H1 (cell line): ENCODE results near the gene SNX3. TPM values are rescaled to one million over a fixed set of nuclear protein-coding genes. Genes with fewer than 3 reads are reported as not detected.

Source experiments
- CTCF ChIA-PET: fragments of 300-600 bp; sonication (Branson Sonifier 250); formaldehyde crosslinking; loops from one replicate; lab custom pipeline; 2021; ENCODE audit not compliant: partially characterized antibody; lab: Charles Lee
- POLR2A ChIA-PET: fragments of 300-600 bp; sonication (Branson Sonifier 250); formaldehyde crosslinking; loops from one replicate; lab custom pipeline; 2021; ENCODE audit warnings: inconsistent platforms; ENCODE audit not compliant: partially characterized antibody; lab: Charles Lee
- DNase-seq, 2 experiments: peaks; one replicate each; pipeline versions ENCODE4 v3.0.0 to v3.0.0-alpha.2; 2010 to 2022; ENCODE audit warnings: low spot score in 2 of 2, low read depth in 1 of 2, mixed read lengths in 1 of 2
- FAIRE-seq: peaks from 2 replicates; lab custom pipeline; 2011; peaks lifted over from hg19 to GRCh38; lab: Jason Lieb, UNC
- H2AFZ ChIP-seq: 2 replicates; pipeline ENCODE4 v1.8.1; 2012; ENCODE audit warnings: low read length, inconsistent platforms
- H2AK5ac ChIP-seq: 2 replicates; pipeline ENCODE4 v1.6.1; 2013; ENCODE audit warnings: low read depth, low read length
- H2BK120ac ChIP-seq: replicated peaks from 2 replicates; pipeline ENCODE3; 2013; ENCODE audit warnings: low read depth, low read length, inconsistent platforms
- H2BK12ac ChIP-seq: 2 replicates; pipeline ENCODE4 v1.6.1; 2013; ENCODE audit warnings: low read depth, low read length
- H2BK15ac ChIP-seq: 2 replicates; pipeline ENCODE4 v1.6.1; 2013; ENCODE audit warnings: low read length
- H2BK20ac ChIP-seq: 2 replicates; pipeline ENCODE4 v1.6.1; 2013; ENCODE audit warnings: low read length
- H2BK5ac ChIP-seq: 2 replicates; pipeline ENCODE4 v1.6.1; 2013; ENCODE audit warnings: low read depth, low read length
- H3K14ac ChIP-seq: 2 replicates; pipeline ENCODE4 v1.6.1; 2013; ENCODE audit warnings: inconsistent platforms; ENCODE audit not compliant: insufficient read length
- H3K18ac ChIP-seq: 2 replicates; pipeline ENCODE4 v1.6.1; 2013; ENCODE audit warnings: low read length; ENCODE audit errors: extremely low read depth
- H3K23ac ChIP-seq: 2 replicates; pipeline ENCODE4 v1.6.1; 2013; ENCODE audit warnings: inconsistent platforms; ENCODE audit not compliant: insufficient read length
- H3K23me2 ChIP-seq: 2 replicates; pipeline ENCODE4 v1.6.1; 2013; ENCODE audit warnings: low read depth, low read length
- H3K27ac ChIP-seq: 2 replicates; pipeline ENCODE4 v1.6.1; 2011; ENCODE audit warnings: low read depth, low read length, inconsistent platforms
- H3K27me3 ChIP-seq, 4 experiments: replicated peaks in 1 of 4; 1 replicate in 1 of 4; 2 replicates in 3 of 4; pipeline versions ENCODE4 v1.6.1 to v1.8.1; 2011 to 2013; ENCODE audit warnings: low read length in 3 of 4, mild to moderate bottlenecking in 3 of 4, inconsistent platforms in 2 of 4, mixed read lengths in 2 of 4, moderate library complexity in 1 of 4; ENCODE audit not compliant: control insufficient read depth in 3 of 4, insufficient read depth in 3 of 4; ENCODE audit errors: extremely low read depth in 1 of 4
- H3K36me3 ChIP-seq, 4 experiments: 2 replicates each; pipeline versions ENCODE4 v1.6.1 to v1.8.1; 2011 to 2013; ENCODE audit warnings: mild to moderate bottlenecking in 4 of 4, low read length in 3 of 4, moderate library complexity in 2 of 4, control low read depth in 1 of 4, inconsistent platforms in 1 of 4; ENCODE audit not compliant: insufficient read depth in 4 of 4, control insufficient read depth in 2 of 4
- H3K4ac ChIP-seq: replicated peaks from 2 replicates; pipeline ENCODE3; 2013; ENCODE audit warnings: low read length, low read depth, mixed read lengths, inconsistent platforms; ENCODE audit not compliant: insufficient read length
- H3K4me1 ChIP-seq, 4 experiments: replicated peaks in 1 of 4; 1 replicate in 1 of 4; 2 replicates in 3 of 4; pipeline versions ENCODE4 v1.6.1 to v1.8.1; 2011 to 2013; ENCODE audit warnings: low read length in 3 of 4, inconsistent platforms in 2 of 4, mixed read lengths in 1 of 4; ENCODE audit not compliant: insufficient read depth in 4 of 4, control insufficient read depth in 3 of 4
- H3K4me2 ChIP-seq, 2 experiments: 2 replicates each; pipeline versions ENCODE4 v1.6.1 to v1.8.1; 2011 to 2013; ENCODE audit warnings: low read depth in 2 of 2, low read length in 2 of 2, control low read depth in 1 of 2, inconsistent platforms in 1 of 2, mild to moderate bottlenecking in 1 of 2; ENCODE audit not compliant: insufficient read depth in 1 of 2
- H3K4me3 ChIP-seq, 4 experiments: fragments of 200-600, 300-600 bp in 1 of 4; sonication (generic), shearing (Covaris generic), sonication (Bioruptor Twin) in 1 of 4; 2 replicates each; pipeline versions ENCODE4 v1.5.1 to v1.8.1; 2011 to 2016; ENCODE audit warnings: low read length in 4 of 4, low read depth in 3 of 4, control low read depth in 2 of 4, inconsistent platforms in 2 of 4, mild to moderate bottlenecking in 2 of 4, mixed read lengths in 1 of 4, moderate library complexity in 1 of 4; ENCODE audit not compliant: insufficient read depth in 2 of 4; ENCODE audit errors: extremely low read depth in 1 of 4
- H3K56ac ChIP-seq: replicated peaks from 2 replicates; pipeline ENCODE3; 2013; ENCODE audit warnings: low read depth, mild to moderate bottlenecking, mixed read lengths, low read length, inconsistent platforms; ENCODE audit not compliant: insufficient read length
- H3K79me1 ChIP-seq: 2 replicates; pipeline ENCODE4 v1.6.1; 2013; ENCODE audit warnings: low read depth, low read length, control low read depth
- H3K79me2 ChIP-seq, 2 experiments: 2 replicates each; pipeline versions ENCODE4 v1.6.1 to v1.8.1; 2012 to 2013; ENCODE audit warnings: low read length in 2 of 2, mild to moderate bottlenecking in 2 of 2, inconsistent platforms in 1 of 2; ENCODE audit not compliant: insufficient read depth in 2 of 2, control insufficient read depth in 1 of 2
- H3K9ac ChIP-seq, 4 experiments: replicated peaks in 1 of 4; 1 replicate in 1 of 4; 2 replicates in 3 of 4; pipeline versions ENCODE4 v1.6.1 to v1.8.1; 2011 to 2013; ENCODE audit warnings: low read depth in 3 of 4, low read length in 3 of 4, control low read depth in 2 of 4, mild to moderate bottlenecking in 2 of 4, moderate library complexity in 2 of 4, inconsistent platforms in 1 of 4; ENCODE audit errors: extremely low read depth in 1 of 4
- H3K9me3 ChIP-seq, 2 experiments: 2 replicates each; pipeline versions ENCODE4 v1.6.1 to v1.8.1; 2012 to 2013; ENCODE audit warnings: mild to moderate bottlenecking in 2 of 2, moderate library complexity in 2 of 2, control low read depth in 1 of 2, inconsistent platforms in 1 of 2, low read depth in 1 of 2, low read length in 1 of 2, mixed read lengths in 1 of 2; ENCODE audit not compliant: insufficient read depth in 2 of 2
- H4K20me1 ChIP-seq, 2 experiments: replicated peaks in 1 of 2; 2 replicates each; pipeline versions ENCODE3 to v1.8.1; 2011 to 2013; ENCODE audit warnings: inconsistent platforms in 2 of 2, low read length in 2 of 2, mild to moderate bottlenecking in 1 of 2; ENCODE audit not compliant: insufficient read depth in 2 of 2, control insufficient read depth in 1 of 2
- H4K5ac ChIP-seq: 2 replicates; pipeline ENCODE4 v1.6.1; 2013; ENCODE audit warnings: low read length, low read depth, mixed read lengths, inconsistent platforms; ENCODE audit not compliant: insufficient read length
- H4K8ac ChIP-seq: 2 replicates; pipeline ENCODE4 v1.8.0; 2013; ENCODE audit warnings: mild to moderate bottlenecking, moderate library complexity, low read length, inconsistent platforms; ENCODE audit not compliant: insufficient read depth; ENCODE audit errors: extremely low read depth
- H4K91ac ChIP-seq: replicated peaks from 2 replicates; pipeline ENCODE3; 2013; ENCODE audit warnings: low read length, mixed read lengths, inconsistent platforms; ENCODE audit not compliant: insufficient read length
- POU5F1 ChIP-seq: IDR thresholded peaks from 2 replicates; pipeline ENCODE4 v1.6.1; 2011; ENCODE audit warnings: low read depth, mild to moderate bottlenecking, low read length, moderate library complexity
- RAD21 ChIP-seq, 2 experiments: IDR thresholded peaks in 1 of 2; conservative IDR thresholded peaks in 1 of 2; 2 replicates each; pipeline ENCODE4 v1.6.1; 2011; ENCODE audit warnings: low read depth in 2 of 2, low read length in 2 of 2, improper control_type of control experiment in 1 of 2, inconsistent platforms in 1 of 2, mild to moderate bottlenecking in 1 of 2, moderate library complexity in 1 of 2
- SIX5 ChIP-seq: IDR thresholded peaks from 2 replicates; pipeline ENCODE4 v1.6.1; 2011; ENCODE audit warnings: mild to moderate bottlenecking, low read depth, low read length
- SUZ12 ChIP-seq: fragments of 200-600 bp; sonication (generic); IDR thresholded peaks from 2 replicates; pipeline ENCODE4 v1.6.1; 2012; ENCODE audit warnings: mild to moderate bottlenecking, inconsistent platforms, low read length, moderate library complexity, mixed read lengths
- TAF1 ChIP-seq: IDR thresholded peaks from 2 replicates; pipeline ENCODE4 v1.6.1; 2011; ENCODE audit warnings: mild to moderate bottlenecking, low read depth, low read length
- WGBS, 2 experiments: shearing (Covaris generic) in 1 of 2; methylation state at CpG; one replicate each; pipeline versions ENCODE4 v1.1.6 to v1.1.7; 2013 to 2015; ENCODE audit warnings: low lambda C conversion rate in 2 of 2, mixed read lengths in 2 of 2, inconsistent platforms in 1 of 2, low coverage in 1 of 2, missing lambda C conversion rate in 1 of 2; ENCODE audit not compliant: insufficient replicate concordance in 2 of 2, insufficient coverage in 1 of 2, insufficient read length in 1 of 2; ENCODE audit errors: extremely low coverage in 1 of 2, missing lambda C conversion rate in 1 of 2; 5-methylcytosine and 5-hydroxymethylcytosine counted together
- polyA plus RNA-seq, 7 experiments: library from polyadenylated mRNA; depleted of rRNA in 3 of 7; stranded (reverse) in 5 of 7; unstranded in 2 of 7; fragments of >200 nt in 5 of 7; fragments of 200-250 nt in 2 of 7; gene quantifications; 1 replicate in 5 of 7; 2 replicates in 1 of 7; 4 replicates in 1 of 7; pipeline versions ENCODE4 v1.2.1 to v1.2.3, GENCODE V29; 2011 to 2013; ENCODE audit warnings: missing spikeins in 2 of 7, mixed read lengths in 2 of 7
- total RNA-seq: library from RNA; stranded (reverse); fragmentation: NEBNext Ultra II Directional; extraction: Animal tissue kit (Norgen Biotek cat#: 25700); gene quantifications from 2 replicates; pipeline ENCODE4 v1.2.1, GENCODE V29; 2021
- TF ChIP-seq, protein P1 (sequence below), 3 experiments: IDR thresholded peaks; 1 replicate in 2 of 3; 2 replicates in 1 of 3; pipeline versions ENCODE4 v1.5.1 to v1.6.1; 2011; ENCODE audit warnings: low read length in 3 of 3, mild to moderate bottlenecking in 3 of 3, inconsistent platforms in 2 of 3, low read depth in 1 of 3, moderate library complexity in 1 of 3; ENCODE audit not compliant: insufficient read depth in 1 of 3; ENCODE audit errors: control extremely low read depth in 1 of 3
- TF ChIP-seq, protein P2 (sequence below): IDR thresholded peaks from 2 replicates; pipeline ENCODE4 v1.6.1; 2012; ENCODE audit warnings: inconsistent platforms

The SNX3 gene
- total and polyA plus RNA-seq, 2 of the 8 experiments (the other 6 are each of a cell fraction or from before 2014, with no cell fraction given) = 72.5 to 150 TPM

DNA sequence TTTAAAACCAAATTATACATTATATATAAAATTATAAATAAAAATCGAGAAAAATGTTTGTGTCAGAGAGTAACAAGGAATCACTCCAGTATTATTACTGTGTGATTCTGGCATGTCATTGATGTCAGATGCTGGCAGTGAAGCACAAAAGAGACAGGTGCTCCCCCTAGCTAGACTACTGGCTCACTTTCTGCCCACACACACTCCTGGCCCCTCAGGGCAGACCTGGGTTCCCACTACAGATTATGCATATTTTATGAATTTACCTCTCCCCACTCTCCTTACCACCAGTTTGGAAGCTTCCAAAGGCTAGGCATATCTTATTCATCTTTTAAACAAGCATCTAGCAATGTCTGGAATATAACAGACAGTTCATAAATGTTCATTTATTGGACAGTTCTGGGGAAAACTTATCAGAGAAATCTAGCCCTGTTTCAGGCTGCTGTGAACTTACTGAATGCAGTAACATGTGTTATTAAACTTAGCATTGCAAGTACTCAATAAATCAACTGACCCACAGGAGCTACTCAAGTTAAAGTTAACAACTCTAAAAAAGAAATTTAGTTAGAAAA is 12.8 kb downstream of the SNX3 start:
- no peak for DNase-seq
- H2AK5ac ChIP-seq = no peak overlapping the region
- H2AFZ ChIP-seq = no peak overlapping the region
- no peaks in the 10 kb centered on the region for H3K27me3 ChIP-seq
- H4K20me1 ChIP-seq = no peaks in the 10 kb centered on the region
- H2BK20ac ChIP-seq = no peak overlapping the region
- no peak overlapping the region for H4K91ac ChIP-seq
- no peaks in the 10 kb centered on the region for H3K23me2 ChIP-seq
- no peak overlapping the region for H3K4me3 ChIP-seq
- H4K8ac ChIP-seq = no peak overlapping the region
- no peaks in the 10 kb centered on the region for H3K4me1 ChIP-seq
- TF ChIP-seq RAD21 (IDR thresholded peaks at IDR 0.05 in 1 of 2, conservative IDR thresholded peaks at IDR 0.05 in 1 of 2; ENCODE audit: low read depth in 2 of 2, low read length in 2 of 2) (peak in 1 of 2 experiments; percentile 10; a peak in 1 of 4 replicates), POU5F1 (no peak), SIX5 (no peak), SUZ12 (no peak), TAF1 (no peak)
- TF ChIP-seq, protein P1, sequence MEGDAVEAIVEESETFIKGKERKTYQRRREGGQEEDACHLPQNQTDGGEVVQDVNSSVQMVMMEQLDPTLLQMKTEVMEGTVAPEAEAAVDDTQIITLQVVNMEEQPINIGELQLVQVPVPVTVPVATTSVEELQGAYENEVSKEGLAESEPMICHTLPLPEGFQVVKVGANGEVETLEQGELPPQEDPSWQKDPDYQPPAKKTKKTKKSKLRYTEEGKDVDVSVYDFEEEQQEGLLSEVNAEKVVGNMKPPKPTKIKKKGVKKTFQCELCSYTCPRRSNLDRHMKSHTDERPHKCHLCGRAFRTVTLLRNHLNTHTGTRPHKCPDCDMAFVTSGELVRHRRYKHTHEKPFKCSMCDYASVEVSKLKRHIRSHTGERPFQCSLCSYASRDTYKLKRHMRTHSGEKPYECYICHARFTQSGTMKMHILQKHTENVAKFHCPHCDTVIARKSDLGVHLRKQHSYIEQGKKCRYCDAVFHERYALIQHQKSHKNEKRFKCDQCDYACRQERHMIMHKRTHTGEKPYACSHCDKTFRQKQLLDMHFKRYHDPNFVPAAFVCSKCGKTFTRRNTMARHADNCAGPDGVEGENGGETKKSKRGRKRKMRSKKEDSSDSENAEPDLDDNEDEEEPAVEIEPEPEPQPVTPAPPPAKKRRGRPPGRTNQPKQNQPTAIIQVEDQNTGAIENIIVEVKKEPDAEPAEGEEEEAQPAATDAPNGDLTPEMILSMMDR (IDR thresholded peaks at IDR 0.05; ENCODE audit: control extremely low read depth in 1 of 3, insufficient read depth in 1 of 3, low read depth in 1 of 3, low read length in 3 of 3) = peak in 2 of 3 experiments; percentile 9 to 13; a peak in 2 of 4 replicates
- TF ChIP-seq, protein P2, sequence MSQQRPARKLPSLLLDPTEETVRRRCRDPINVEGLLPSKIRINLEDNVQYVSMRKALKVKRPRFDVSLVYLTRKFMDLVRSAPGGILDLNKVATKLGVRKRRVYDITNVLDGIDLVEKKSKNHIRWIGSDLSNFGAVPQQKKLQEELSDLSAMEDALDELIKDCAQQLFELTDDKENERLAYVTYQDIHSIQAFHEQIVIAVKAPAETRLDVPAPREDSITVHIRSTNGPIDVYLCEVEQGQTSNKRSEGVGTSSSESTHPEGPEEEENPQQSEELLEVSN = no peak
- FAIRE-seq = no peak
- no peak overlapping the region for H2BK12ac ChIP-seq
- no peak overlapping the region for H2BK120ac ChIP-seq
- ChIA-PET POLR2A (interaction anchor here (1.1 kb wide), 1 partner anchor 13 kb away, joined by 8 read pairs; the partner anchor contains the start of gene SNX3), CTCF (interaction anchor here (0.6 to 2.2 kb wide), 15 partner anchors 11 to 260 kb away, joined by 3 to 9 read pairs (median 4); no protein-coding TSS in a partner anchor)
- peaks cover 0 to 18% of the 10 kb centered on the region in 2 experiments; a peak in 1 of 4 replicates for H3K79me2 ChIP-seq
- no peak overlapping the region for H2BK5ac ChIP-seq
- no peak overlapping the region for H3K14ac ChIP-seq
- no peak overlapping the region for H2BK15ac ChIP-seq
- H3K9ac ChIP-seq = no peak overlapping the region
- H3K4ac ChIP-seq = no peak overlapping the region
- H3K9me3 ChIP-seq = no peaks in the 10 kb centered on the region
- no peaks in the 10 kb centered on the region; the same call in 1 of the 2 replicates for H3K79me1 ChIP-seq
- H4K5ac ChIP-seq = no peak overlapping the region
- no peak overlapping the region for H3K27ac ChIP-seq
- no peak overlapping the region for H3K56ac ChIP-seq
- no peak overlapping the region for H3K23ac ChIP-seq
- H3K36me3 ChIP-seq = no peaks in the 10 kb centered on the region
- H3K4me2 ChIP-seq = no peak overlapping the region
- WGBS, 2 experiments = 90% methylated on average over 1 of the region's 1 CpG; no CpG with 5 or more reads in 1 of the 2 experiments
- no peak overlapping the region for H3K18ac ChIP-seq
